Heart left ventricle (tissue), 16 donors: ENCODE data around the gene C14orf180. TPM values are rescaled to one million over a fixed set of nuclear protein-coding genes. Genes with fewer than 3 reads are reported as not detected.

Experiments used
- ATAC-seq, 4 donors: fragments of 200-7000 bp; cut with Tn5 transposase; one replicate each; pipeline ENCODE4 v1.9.1; 2020 to 2022; ENCODE audit warnings: moderate library complexity in 4 of 4, mild to moderate bottlenecking in 3 of 4, moderate number of reproducible peaks in 1 of 4
- DNase-seq, 5 donors: peaks; one replicate each; pipeline ENCODE4 v3.0.0-alpha.2; 2020
- H3K27ac ChIP-seq, 12 donors: fragments of 200-600 bp; sonication (generic) in 4 of 12; one replicate each; pipeline versions ENCODE4 v1.5.0 to v1.8.0; 2016 to 2022; ENCODE audit warnings: mild to moderate bottlenecking in 2 of 12
- H3K27me3 ChIP-seq, 9 donors: fragments of 200-600 bp; sonication (generic) in 2 of 9; one replicate each; pipeline versions ENCODE4 v1.5.1 to v1.8.0; 2016 to 2022; ENCODE audit warnings: mild to moderate bottlenecking in 3 of 9
- H3K36me3 ChIP-seq, 9 donors: fragments of 200-600 bp; sonication (generic) in 2 of 9; one replicate each; pipeline versions ENCODE4 v1.5.0 to v1.8.0; 2018 to 2022; ENCODE audit warnings: mild to moderate bottlenecking in 2 of 9
- H3K4me1 ChIP-seq, 12 donors: fragments of 200-600 bp; sonication (generic) in 4 of 12; one replicate each; pipeline versions ENCODE4 v1.5.0 to v1.8.0; 2016 to 2022; ENCODE audit warnings: mild to moderate bottlenecking in 3 of 12
- H3K4me3 ChIP-seq, 12 donors: fragments of 200-600 bp; sonication (generic) in 4 of 12; one replicate each; pipeline versions ENCODE4 v1.5.0 to v1.8.0; 2017 to 2022; ENCODE audit warnings: mild to moderate bottlenecking in 9 of 12, moderate library complexity in 4 of 12
- H3K9me3 ChIP-seq, 12 donors: fragments of 200-600 bp; sonication (generic) in 4 of 12; one replicate each; pipeline versions ENCODE4 v1.5.0 to v1.8.0; 2016 to 2022; ENCODE audit warnings: mild to moderate bottlenecking in 1 of 12
- POLR2A ChIP-seq, 2 donors: fragments of 450-650 bp; IDR thresholded peaks; one replicate each; pipeline ENCODE4 v1.6.1; 2017; ENCODE audit warnings: antibody characterized with exemption in 2 of 2, mild to moderate bottlenecking in 2 of 2, moderate library complexity in 2 of 2
- WGBS, 4 donors: extraction: QIAGEN DNeasy Blood & Tissue Kit in 2 of 4; methylation state at CpG; one replicate each; pipeline versions ENCODE4 v1.1.5 to v1.1.7; 2013 to 2018; 5-methylcytosine and 5-hydroxymethylcytosine counted together
- intact Hi-C, 10 donors: fragments of 100-400 bp; cut with DNase I; formaldehyde crosslinking; loops; one replicate each; pipeline versions ENCODE4 v1.11.1 to v1.14.2; 2022
- polyA plus RNA-seq, 2 donors: library from polyadenylated mRNA; stranded (reverse); fragments of 200-250 nt; gene quantifications; one replicate each; pipeline ENCODE4 v1.2.3, GENCODE V29; 2013
- total RNA-seq, 9 donors: library from RNA; depleted of rRNA in 2 of 9; stranded (reverse); fragments of >200 nt in 2 of 9; fragmentation: NEBNext Ultra II Directional in 3 of 9; extraction: Animal tissue kit (Norgen Biotek cat#: 25700) in 3 of 9; gene quantifications; one replicate each; pipeline versions ENCODE4 v1.1.0 to v1.2.4, GENCODE V29; 2016 to 2023
- TF ChIP-seq, protein P1 (sequence below), 12 donors: fragments of 200-600 bp; sonication (generic) in 4 of 12; IDR thresholded peaks; one replicate each; pipeline versions ENCODE4 v1.5.0 to v1.8.0; 2018 to 2022; ENCODE audit warnings: antibody characterized with exemption in 12 of 12, mild to moderate bottlenecking in 5 of 12
- donor health status: ischemic (EF 13 %, LVEDD 7.1; RV severe dilation, severe dysfunction).
- donor health status: healthy with polysubstance abuse.
- donor health status: DM: no; HTN: yes; CAD: no.
- donor health status: DM: no; HTN: no; CAD: no.
- donor health status: ischemic (EF 25% LVEDD 6.9; RV normal size, moderate dysfunction).
- donor health status: ischemic (EF 25% LVEDD 5.7; RV mildly dilated, moderate dysfunction).
- donor health status: healthy.
- donor health status: DM: yes; HTN: yes; CAD: no.
- donor health status: ischemic (EF 35%, LVEDD 5.7; RV mildly dilated, moderate dysfunction).
- donor health status: nonischemic (EF 11% LVEDD 7.7; RV severe dilation, severe dysfunction).
- donor health status: DM: yes; HTN: yes; CAD: no.
- donor health status: PGD.
- donor health status: ischemic (EF 29% LVEDD 5.4; RV normal size, mild dysfunction).
- donor health status: nonischemic (EF 23%, LVEDD 6.1; RV moderate dilation, normal function).

The C14orf180 gene
- total and polyA plus RNA-seq, 11 donors = 11.1 to 170 (median 75.3) TPM

GRCh38 chr14:104574978-104575583, 4.5 kb upstream of the C14orf180 start:
- Histone ChIP-seq H3K4me1 (peaks cover 0 to 61% (median 11%) of the 10 kb centered on the region in 12 donors), H3K27ac (no peak overlapping the region), H3K36me3 (no peaks in the 10 kb centered on the region), H3K9me3 (no peaks in the 10 kb centered on the region), H3K4me3 (no peak overlapping the region), H3K27me3 (peaks cover 0 to 30% (median 0%) of the 10 kb centered on the region in 9 donors)
- ATAC-seq (no peak), DNase-seq (no peak)
- intact Hi-C loops = no loop called here
- no peak for TF ChIP-seq POLR2A (IDR thresholded peaks at IDR 0.05)
- TF ChIP-seq, protein P1, sequence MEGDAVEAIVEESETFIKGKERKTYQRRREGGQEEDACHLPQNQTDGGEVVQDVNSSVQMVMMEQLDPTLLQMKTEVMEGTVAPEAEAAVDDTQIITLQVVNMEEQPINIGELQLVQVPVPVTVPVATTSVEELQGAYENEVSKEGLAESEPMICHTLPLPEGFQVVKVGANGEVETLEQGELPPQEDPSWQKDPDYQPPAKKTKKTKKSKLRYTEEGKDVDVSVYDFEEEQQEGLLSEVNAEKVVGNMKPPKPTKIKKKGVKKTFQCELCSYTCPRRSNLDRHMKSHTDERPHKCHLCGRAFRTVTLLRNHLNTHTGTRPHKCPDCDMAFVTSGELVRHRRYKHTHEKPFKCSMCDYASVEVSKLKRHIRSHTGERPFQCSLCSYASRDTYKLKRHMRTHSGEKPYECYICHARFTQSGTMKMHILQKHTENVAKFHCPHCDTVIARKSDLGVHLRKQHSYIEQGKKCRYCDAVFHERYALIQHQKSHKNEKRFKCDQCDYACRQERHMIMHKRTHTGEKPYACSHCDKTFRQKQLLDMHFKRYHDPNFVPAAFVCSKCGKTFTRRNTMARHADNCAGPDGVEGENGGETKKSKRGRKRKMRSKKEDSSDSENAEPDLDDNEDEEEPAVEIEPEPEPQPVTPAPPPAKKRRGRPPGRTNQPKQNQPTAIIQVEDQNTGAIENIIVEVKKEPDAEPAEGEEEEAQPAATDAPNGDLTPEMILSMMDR (IDR thresholded peaks at IDR 0.05) = no peak
- WGBS, 4 donors = 81 to 85% (median 81%) methylated on average over 25 to 31 of the region's 31 CpGs

- H3K27me3 ChIP-seq = peaks cover 0 to 28% (median 0%) of the 10 kb centered on the region in 9 donors
- no peaks in the 10 kb centered on the region for H3K36me3 ChIP-seq
- no peaks in the 10 kb centered on the region for H3K9me3 ChIP-seq
- TF ChIP-seq, protein P1 (IDR thresholded peaks at IDR 0.05) = peak in 1 of 12 donors; percentile 22
- no peak for TF ChIP-seq POLR2A (IDR thresholded peaks at IDR 0.05)
- intact Hi-C loops = no loop called here
- H3K4me3 ChIP-seq = no peak overlapping the region
- DNase-seq (no peak), ATAC-seq (no peak)
- peak overlapping the region in 1 of 12 donors; percentile 37 for H3K27ac ChIP-seq
- 56 to 59% (median 57%) methylated on average over 12 to 16 of the region's 16 CpGs for WGBS, 4 donors
- H3K4me1 ChIP-seq = peaks cover 0 to 61% (median 11%) of the 10 kb centered on the region in 12 donors
Measured at GRCh38 chr14:104576232-104576969, 3.2 kb upstream of the C14orf180 start.

GRCh38 chr14:104576970-104577332, 2.6 kb upstream of the C14orf180 start:
- 57 to 65% (median 60%) methylated on average over 6 to 9 of the region's 9 CpGs for WGBS, 4 donors
- Histone ChIP-seq H3K4me3 (no peak overlapping the region), H3K4me1 (peaks cover 0 to 62% (median 11%) of the 10 kb centered on the region in 12 donors), H3K36me3 (no peaks in the 10 kb centered on the region), H3K9me3 (no peaks in the 10 kb centered on the region), H3K27me3 (peaks cover 0 to 28% (median 0%) of the 10 kb centered on the region in 9 donors), H3K27ac (peak overlapping the region in 1 of 12 donors; percentile 37)
- intact Hi-C loops = no loop called here
- no peak for ATAC-seq
- TF ChIP-seq POLR2A (IDR thresholded peaks at IDR 0.05) = no peak
- TF ChIP-seq, protein P1 (IDR thresholded peaks at IDR 0.05) = no peak
- no peak for DNase-seq

DNA sequence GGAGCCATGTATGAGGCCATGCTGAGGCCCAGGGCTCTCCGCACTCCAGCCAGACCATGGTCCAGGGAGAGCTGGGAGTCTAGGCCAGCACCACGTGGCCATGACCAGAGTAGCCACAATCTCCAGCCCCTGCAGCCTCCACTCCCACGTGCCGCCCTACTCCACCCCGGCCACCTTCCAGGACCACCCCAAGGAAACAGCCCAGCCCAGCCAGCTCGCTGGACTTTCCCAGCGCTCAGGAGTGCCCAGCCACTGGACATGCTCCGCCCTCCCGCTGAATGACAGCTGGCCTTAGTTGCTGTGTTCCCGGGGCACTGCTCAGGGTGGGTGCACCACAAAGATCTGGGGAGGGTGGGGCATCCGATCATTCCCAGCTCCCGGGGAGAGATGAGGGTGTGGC, 2.1 kb upstream of the C14orf180 start:
- ATAC-seq = no peak
- DNase-seq = no peak
- intact Hi-C loops = no loop called here

More for the DNA sequence above, 2.1 kb upstream of the C14orf180 start:
- Histone ChIP-seq H3K36me3 (no peaks in the 10 kb centered on the region), H3K4me3 (no peak overlapping the region), H3K4me1 (peaks cover 0 to 59% (median 11%) of the 10 kb centered on the region in 12 donors), H3K9me3 (no peaks in the 10 kb centered on the region), H3K27ac (peak overlapping the region in 1 of 12 donors; percentile 37), H3K27me3 (peaks cover 0 to 28% (median 0%) of the 10 kb centered on the region in 9 donors)
- no peak for TF ChIP-seq POLR2A (IDR thresholded peaks at IDR 0.05)
- TF ChIP-seq, protein P1 (IDR thresholded peaks at IDR 0.05) = no peak
- WGBS, 4 donors = 64 to 70% (median 67%) methylated on average over 9 to 12 of the region's 12 CpGs
